NCI-H2227 (cell line): ENCODE results near the gene SNRNP70.

ENCODE experiments used
- DNase-seq: peaks from one replicate; lab custom pipeline; 2025; ENCODE audit not compliant: unreplicated experiment; lab: John Stamatoyannopoulos, UW

The SNRNP70 gene

DNA sequence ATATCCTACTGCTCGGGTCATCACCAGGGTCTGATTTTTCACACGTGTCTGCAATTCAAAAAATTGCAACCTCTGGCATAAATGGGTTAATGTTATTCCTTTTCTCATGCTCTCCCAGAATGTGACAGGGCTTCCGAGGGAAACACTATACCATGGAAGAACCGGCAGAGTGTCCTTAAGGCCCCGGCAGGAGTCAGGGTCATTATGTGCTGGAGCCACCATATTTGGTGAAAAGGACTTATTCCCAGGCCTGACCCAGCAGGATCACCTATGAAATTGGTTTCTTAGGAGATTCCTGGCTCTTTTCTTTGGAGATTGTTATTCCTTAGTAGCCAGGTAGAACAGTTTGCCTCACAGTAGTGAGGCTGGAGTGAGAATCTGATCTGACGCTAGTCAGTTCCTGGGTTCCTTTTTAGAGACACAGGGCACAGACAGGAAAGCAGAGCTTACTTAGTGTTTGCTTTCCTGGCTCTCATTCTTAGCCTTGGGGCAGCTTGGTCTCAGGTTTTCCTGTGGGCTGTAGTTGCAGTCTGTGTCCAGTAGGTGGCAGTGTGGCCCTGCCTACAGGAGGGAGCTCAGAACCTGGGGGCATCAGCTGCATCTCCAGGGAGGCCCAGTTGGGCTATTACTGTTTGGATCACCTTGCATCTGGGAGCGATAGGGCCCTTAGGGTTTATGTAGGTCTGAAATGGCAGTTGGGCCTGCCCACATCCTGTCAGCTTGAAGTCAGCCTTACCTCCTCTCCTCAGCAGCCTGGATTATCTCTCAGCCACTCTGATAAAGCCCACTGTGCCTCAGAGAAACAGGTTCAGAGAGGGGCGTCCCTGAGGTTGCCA is 12.4 kb downstream of the SNRNP70 start:
- peak; percentile 80 for DNase-seq

GRCh38 chr19:49098795-49099194 is 13.5 kb downstream of the SNRNP70 start:
- DNase-seq, result no peak

GRCh38 chr19:49101160-49101559 is 15.9 kb downstream of the SNRNP70 start:
- DNase-seq, result no peak

DNA sequence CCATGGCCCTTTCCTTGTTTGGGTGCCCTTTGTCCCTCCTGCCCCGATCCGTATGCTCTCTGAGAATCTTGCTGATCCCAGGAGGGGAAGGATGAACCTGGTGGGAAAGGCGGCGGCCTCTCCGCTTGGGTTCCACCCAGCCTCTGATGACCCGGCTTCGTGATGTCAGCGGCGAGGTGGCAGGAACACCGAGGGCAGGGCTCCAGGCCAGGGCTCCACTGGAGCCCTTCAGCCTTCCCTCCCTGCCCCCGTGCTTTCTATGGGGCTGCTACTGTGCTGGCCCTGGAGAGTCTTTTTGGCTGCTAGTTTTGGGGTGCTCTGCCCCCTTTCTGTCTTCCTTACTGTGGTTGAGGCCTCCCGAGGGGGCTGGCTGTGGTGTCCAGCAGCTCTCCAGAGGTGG is 17.1 kb downstream of the SNRNP70 start:
- DNase-seq, result no peak

DNA sequence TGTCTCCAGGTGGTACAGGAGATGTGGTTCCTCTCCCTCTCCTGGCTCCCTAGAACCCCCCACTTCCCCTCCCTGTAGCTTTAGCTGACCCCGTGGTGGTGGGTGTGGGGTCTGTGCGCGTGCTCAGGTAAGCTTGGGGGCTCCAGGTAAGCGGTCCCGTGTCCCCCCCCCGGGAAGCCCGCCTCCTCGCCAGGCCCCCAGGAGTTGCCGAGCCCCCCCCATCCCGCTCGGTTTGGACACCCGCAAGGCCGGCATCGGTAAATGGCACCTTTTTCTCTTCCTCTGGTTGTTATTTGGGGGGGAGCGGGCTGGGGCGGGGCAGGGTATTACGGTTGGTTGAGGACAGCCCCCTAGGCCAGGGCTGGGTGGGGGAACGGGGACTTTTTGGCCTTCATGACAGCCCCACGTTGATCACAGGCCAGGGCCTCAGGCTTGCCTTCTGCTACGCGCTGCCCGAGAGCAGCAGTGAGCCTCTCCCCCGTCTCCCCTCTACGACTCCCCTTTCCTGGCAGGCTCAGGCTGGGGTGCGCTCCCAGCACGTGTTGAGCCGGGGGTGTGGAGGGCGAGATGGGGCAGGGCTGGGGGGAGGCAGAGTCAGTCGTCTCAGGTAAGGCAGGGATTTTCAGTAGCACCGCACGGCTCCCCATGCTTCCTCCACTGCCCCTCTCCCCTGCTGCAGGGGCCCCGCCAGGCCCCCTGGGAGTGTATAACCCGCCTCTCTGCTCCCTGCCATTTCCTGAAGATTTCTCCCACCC is 18.3 kb downstream of the SNRNP70 start:
- no peak for DNase-seq

- DNase-seq, result no peak
Measured at GRCh38 chr19:49104229-49104864, 19.1 kb downstream of the SNRNP70 start.

DNA sequence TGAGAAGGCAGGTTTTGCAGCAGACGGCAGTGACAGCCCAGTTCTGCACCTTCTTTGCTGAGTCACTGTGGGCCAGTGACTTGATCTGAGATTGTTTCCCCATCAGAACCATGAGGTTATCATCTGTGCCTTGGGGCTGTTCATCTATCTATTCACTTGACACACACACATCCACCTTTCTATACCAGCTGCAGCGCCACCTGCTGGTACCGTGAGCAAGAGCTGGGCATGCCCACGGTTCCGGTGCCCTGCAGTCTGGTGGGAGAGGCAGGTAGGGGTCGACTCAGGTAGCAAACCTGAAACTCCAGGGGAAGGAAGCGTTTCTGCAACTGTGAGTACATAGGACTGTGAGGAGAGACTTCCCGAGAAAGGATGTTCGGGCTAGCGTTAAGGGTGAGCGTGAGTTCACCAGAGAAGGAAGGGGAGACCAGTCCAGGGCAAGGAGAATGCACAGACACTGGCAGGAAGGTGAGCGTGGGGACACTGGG is 21.4 kb downstream of the SNRNP70 start:
- DNase-seq, result peak; percentile 65

DNA sequence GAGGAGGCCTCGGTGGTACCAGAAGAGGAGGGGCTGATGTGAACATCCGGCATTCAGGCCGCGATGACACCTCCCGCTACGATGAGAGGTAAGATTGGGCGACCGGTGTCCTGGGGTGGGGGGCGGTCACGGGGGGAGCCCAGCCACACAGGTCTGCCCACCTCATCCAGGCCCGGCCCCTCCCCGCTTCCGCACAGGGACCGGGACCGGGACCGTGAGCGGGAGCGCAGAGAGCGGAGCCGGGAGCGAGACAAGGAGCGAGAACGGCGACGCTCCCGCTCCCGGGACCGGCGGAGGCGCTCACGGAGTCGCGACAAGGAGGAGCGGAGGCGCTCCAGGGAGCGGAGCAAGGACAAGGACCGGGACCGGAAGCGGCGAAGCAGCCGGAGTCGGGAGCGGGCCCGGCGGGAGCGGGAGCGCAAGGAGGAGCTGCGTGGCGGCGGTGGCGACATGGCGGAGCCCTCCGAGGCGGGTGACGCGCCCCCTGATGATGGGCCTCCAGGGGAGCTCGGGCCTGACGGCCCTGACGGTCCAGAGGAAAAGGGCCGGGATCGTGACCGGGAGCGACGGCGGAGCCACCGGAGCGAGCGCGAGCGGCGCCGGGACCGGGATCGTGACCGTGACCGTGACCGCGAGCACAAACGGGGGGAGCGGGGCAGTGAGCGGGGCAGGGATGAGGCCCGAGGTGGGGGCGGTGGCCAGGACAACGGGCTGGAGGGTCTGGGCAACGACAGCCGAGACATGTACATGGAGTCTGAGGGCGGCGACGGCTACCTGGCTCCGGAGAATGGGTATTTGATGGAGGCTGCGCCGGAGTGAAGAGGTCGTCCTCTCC is 22.6 kb downstream of the SNRNP70 start:
- no peak for DNase-seq

DNA sequence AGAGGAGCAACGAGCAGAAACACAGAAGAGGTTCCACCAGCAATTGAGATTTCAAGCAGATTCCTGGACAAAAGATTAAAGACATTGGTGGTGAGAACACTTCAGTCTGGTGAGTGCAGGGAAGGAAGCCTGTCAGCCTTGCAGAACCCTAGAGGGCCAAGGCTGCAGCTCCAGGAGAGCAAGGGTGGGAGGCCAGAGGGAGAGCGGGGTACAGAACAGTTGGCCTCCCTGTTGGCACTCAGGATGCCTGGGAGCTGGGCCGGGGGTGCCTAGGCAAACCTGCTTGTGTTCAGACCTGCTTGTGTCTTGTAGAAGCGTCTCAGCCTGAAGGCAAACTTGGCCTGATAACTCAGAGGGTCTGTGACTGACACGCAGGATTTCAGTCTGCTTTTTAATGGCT is 23.8 kb downstream of the SNRNP70 start:
- DNase-seq, result no peak

DNA sequence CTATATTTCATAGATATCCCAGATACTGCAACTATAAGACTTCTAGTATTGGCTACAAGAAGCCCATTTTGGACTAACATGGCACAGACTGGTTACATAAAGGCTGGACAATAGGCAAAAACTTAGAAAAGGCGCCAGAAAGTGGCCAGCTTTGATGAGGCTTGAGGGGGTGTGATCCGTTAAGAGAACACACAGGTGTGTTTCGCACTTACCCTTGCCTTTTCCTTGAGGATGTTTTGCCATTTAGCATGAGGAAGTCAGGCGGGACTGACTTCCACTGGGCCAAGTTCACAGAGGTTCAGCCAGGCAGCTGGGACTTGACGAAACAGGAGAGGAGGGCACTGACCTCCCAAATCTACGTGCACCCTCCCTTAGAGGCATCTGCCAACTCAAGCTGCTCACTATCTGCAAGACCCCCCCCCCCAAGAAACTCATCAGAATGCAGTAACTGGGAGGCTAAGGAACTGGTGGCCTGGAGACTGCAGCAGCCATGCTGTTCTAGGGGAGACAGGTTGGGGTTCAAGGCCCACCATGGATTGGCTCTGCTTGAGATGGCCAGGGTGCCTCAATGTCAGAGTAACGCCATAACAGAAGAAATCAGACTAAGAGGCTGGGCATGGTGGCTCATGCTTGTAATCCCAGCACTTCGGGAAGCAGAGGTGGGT is 24.4 kb downstream of the SNRNP70 start:
- DNase-seq, result no peak

DNA sequence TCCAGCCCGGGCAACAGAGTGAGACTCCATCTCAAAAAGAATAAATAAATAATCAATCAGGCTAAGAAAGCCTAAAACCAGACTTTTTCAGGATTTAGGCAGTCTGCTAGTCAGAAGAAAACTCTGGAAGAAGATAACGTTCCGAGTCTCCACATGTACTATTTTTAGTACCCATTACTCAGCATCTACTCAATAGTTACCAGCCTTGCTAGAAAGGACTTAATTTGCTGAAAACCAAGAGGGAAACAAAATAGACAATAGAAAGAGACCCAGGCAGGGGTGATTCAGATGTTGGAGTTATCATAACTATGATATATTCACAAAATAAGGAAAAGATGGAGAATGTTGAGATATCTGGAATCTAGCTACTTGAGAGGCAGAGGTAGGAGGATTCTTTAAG is 25.3 kb downstream of the SNRNP70 start:
- DNase-seq, result no peak

DNA sequence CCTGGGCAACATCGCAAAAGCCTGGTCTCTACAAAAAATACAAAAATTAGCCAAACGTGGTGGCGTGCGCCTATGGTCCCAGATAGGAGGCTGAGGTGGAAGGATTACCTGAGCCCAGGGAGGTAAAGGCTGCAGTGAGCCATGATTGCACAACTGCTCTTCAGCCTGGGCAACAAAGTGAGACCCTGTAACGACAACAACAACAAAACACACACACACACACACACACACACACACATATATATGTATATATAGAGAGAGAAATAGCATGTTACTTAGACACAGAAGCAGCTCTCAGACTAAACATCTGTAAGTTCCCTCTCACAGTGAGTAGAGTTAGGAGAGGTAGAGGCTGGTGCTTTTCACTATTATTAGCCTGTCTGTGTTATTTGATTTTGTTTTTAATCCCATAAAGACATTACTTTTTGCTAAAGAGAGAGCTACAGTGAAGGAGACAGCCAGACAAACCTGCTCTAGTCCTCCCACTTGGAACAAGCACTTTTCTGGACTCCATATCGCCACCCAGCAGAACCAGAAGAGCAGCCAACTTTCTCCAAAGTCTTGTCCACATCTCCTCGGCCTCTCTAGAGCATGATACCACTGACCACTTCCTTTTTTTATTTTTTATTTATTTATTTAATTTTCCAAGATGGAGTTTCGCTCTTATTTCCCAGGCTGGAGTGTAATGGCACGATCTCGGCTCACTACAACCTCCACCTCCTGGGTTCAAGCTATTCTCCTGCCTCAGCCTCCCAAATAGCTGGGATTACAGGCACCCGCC is 26.2 kb downstream of the SNRNP70 start:
- no peak for DNase-seq

DNA sequence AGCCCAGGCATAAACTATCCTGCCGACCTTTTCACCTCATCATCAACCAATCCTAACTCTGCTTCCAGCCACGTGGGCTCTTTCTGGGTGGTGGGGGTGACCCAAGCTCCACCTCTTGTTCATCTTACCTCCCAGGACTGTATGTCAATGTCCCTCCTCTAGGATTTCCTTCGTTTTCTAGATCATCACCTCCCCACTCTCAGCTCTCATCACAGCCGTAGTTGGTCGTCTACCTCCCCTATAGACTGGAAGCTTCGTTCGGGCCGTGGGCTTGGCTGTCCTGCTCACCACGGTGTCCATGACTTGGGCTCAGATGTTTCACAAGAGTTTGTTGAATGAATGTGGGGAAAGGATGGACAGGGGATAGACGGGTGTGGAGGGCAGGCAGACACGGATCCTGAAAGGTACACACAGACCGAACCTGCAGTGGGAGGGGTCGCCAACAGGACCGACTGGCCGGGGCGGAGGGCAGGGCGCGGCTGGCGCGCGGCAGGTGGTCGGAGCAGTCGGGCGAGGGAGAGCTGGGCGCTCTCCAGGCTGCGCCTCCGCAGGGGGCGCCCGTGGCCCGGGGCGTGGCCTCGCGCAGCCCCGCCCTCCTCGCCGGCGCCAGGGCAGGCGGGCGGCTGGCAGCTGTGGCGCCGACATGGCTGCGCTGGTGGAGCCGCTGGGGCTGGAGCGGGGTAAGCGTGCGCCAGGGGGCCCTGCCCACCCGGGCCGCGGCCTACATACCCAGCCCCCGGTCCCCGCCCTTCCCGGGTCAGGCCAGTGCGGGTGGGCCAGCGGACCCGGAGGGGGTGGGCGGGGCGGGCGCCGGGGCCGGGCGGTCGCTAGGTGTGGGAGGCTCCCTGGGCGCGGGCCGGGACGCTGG is 28.7 kb downstream of the SNRNP70 start, which contains the start of gene LIN7B:
Gene LIN7B, plus strand, starts transcription at position 609 of the 868 bp plus-strand sequence. Its CDS starts 35 bp downstream, at position 644.
- peak; percentile 57 for DNase-seq

- peak; percentile 85 for DNase-seq
Measured at GRCh38 chr19:49114630-49115363, 29.5 kb downstream of the SNRNP70 start.

DNA sequence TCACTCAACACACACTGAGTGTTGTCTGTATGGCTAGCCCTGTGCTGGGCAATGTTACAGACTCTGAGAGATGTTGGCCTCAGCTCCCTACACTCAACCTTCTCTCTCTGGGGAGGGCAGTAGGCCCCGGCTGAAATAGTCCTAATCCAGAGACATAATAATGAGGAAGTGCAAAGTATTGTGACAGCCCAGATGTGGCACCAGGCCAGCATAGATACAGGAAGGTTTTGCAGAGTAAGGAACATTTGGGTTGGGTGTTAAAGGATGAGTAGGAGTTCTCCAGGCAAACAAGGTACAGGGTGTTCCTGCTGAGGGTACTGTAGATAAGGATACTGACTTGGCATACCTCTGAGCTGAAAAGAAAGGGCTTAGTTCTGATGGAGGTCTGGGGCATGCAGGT is 31.3 kb downstream of the SNRNP70 start:
- DNase-seq, result no peak

- DNase-seq, result no peak
Measured at GRCh38 chr19:49117677-49118564, 32.7 kb downstream of the SNRNP70 start.
